ENCODE data around the gene TMEM121. TPM values are rescaled to one million over a fixed set of nuclear protein-coding genes. Genes with fewer than 3 reads are reported as not detected.

The TMEM121 gene
- total and polyA plus RNA-seq, 10 of the 15 experiments (the other 5 are each of a cell fraction or from before 2014, with no cell fraction given) = 0.04 to 4.9 (median 1.2) TPM; not detected in 2

GRCh38 chr14:105536691-105537579 is 10.6 kb downstream of the TMEM121 start (continued):
- TF ChIP-seq ZBTB40 (IDR thresholded peaks at IDR 0.05; ENCODE audit: borderline replicate concordance) = no peak
- TF ChIP-seq IKZF1 (conservative IDR thresholded peaks at IDR 0.05) = no peak
- no peak for TF ChIP-seq TAF1 (IDR thresholded peaks at IDR 0.05; ENCODE audit: borderline replicate concordance, low read depth, low read length)
- no peak for TF ChIP-seq BRCA1 (IDR thresholded peaks at IDR 0.05; ENCODE audit: low read depth, low read length)
- TF ChIP-seq CUX1 (IDR thresholded peaks at IDR 0.05; ENCODE audit: insufficient replicate concordance, low read depth, low read length) = no peak
- TF ChIP-seq POLR2AphosphoS2 (IDR thresholded peaks at IDR 0.05; ENCODE audit: low read depth, low read length) = no peak
- no peak for TF ChIP-seq BCL3 (IDR thresholded peaks at IDR 0.05; ENCODE audit: borderline replicate concordance, insufficient read depth, low read depth, low read length, poor library complexity, severe bottlenecking)
- TF ChIP-seq SRF (IDR thresholded peaks at IDR 0.05; ENCODE audit: low read depth in 2 of 2, low read length in 2 of 2) = no peak
- no peak for TF ChIP-seq JUNB (IDR thresholded peaks at IDR 0.05)
- no peak for TF ChIP-seq CBX3 (IDR thresholded peaks at IDR 0.05; ENCODE audit: borderline replicate concordance, low read depth)
- no peak for TF ChIP-seq SIX5 (IDR thresholded peaks at IDR 0.05; ENCODE audit: low read depth, low read length, severe bottlenecking)
- no peak for TF ChIP-seq LARP7 (IDR thresholded peaks at IDR 0.05)

All from GM12878 (cell line).